SH-SY5Y (cell line): ENCODE data around the gene PRKCH.

Source experiments
- GATA2 ChIP-seq: IDR thresholded peaks from 2 replicates; pipeline ENCODE4 v1.6.1; 2011; ENCODE audit warnings: mild to moderate bottlenecking, low read depth, low read length
- GATA3 ChIP-seq: IDR thresholded peaks from 2 replicates; pipeline ENCODE4 v1.6.1; 2011; ENCODE audit warnings: low read depth, mild to moderate bottlenecking, low read length, moderate library complexity

DNA sequence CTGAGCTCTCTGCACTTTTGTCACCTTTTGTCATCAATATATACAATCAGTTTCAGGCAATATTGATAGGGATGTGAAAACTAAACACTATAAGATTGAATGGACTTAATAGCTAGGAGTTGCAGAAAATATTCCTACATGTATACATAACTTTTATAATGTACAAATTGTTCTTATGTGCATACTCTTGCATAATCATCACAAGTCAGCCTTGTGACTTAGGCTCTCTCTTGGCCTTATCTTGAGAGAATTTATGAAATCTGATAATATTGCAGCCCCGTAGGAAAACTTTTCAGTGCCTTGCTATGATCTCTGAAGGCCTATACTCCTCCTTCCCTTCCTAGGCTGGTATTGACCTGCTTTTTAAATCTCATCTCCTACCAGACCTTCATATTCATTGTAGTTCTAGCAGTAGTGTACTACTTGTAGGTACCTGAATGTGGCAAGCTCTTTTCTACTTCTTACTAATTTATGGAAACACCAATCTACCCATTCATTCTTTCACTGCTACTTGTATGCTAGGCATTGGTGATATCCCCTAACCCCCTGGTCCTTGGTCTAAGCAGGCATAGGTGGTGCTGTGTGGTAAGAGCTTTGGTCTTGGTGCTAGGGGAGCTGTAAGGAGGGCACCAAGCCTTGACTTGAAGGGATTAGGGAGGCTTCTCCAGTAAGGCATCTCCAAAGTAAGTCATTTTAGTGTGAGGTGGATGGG lies 100.0 kb downstream of the PRKCH start:
- TF ChIP-seq GATA2 (no peak), GATA3 (no peak)
